H1 (cell line): ENCODE data around the gene SMS. TPM values are rescaled to one million over a fixed set of nuclear protein-coding genes. Genes with fewer than 3 reads are reported as not detected.

Source experiments
- HDAC6 ChIP-seq: IDR thresholded peaks from one replicate; pipeline ENCODE4 v1.7.1; 2012; ENCODE audit warnings: low read depth, mild to moderate bottlenecking, inconsistent platforms, low read length, moderate library complexity
- polyA plus RNA-seq, 7 experiments: library from polyadenylated mRNA; depleted of rRNA in 3 of 7; stranded (reverse) in 5 of 7; unstranded in 2 of 7; fragments of >200 nt in 5 of 7; fragments of 200-250 nt in 2 of 7; gene quantifications; 1 replicate in 5 of 7; 2 replicates in 1 of 7; 4 replicates in 1 of 7; pipeline versions ENCODE4 v1.2.1 to v1.2.3, GENCODE V29; 2011 to 2013; ENCODE audit warnings: missing spikeins in 2 of 7, mixed read lengths in 2 of 7
- total RNA-seq: library from RNA; stranded (reverse); fragmentation: NEBNext Ultra II Directional; extraction: Animal tissue kit (Norgen Biotek cat#: 25700); gene quantifications from 2 replicates; pipeline ENCODE4 v1.2.1, GENCODE V29; 2021
- TF ChIP-seq, protein P1 (sequence below): IDR thresholded peaks from 2 replicates; pipeline ENCODE4 v1.6.1; 2011; ENCODE audit warnings: low read length, improper control_type of control experiment

The SMS gene
- total and polyA plus RNA-seq, 2 of the 8 experiments (the other 6 are each of a cell fraction or from before 2014, with no cell fraction given) = 66.3 to 256 TPM

DNA sequence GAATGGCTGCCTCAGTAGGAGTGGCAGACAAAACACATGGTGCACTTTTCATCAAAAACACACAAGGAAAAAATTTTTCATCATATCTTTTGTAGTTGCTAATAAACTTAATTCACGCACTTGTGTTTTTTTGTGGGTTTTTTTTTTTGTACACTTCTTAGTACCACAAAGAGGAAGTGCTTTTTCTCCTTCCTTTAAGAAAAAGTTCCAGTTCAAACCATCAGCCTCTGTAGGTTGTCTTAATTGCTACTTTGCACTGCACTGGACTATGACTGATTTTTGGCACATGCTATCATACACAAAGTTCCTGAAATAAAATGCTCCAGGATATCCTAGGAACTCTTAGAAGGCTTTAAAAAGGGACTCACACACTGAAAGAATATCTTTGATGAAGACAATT lies 91.6 kb downstream of the SMS start, which contains the start of gene PHEX (continued):
- TF ChIP-seq, protein P1, sequence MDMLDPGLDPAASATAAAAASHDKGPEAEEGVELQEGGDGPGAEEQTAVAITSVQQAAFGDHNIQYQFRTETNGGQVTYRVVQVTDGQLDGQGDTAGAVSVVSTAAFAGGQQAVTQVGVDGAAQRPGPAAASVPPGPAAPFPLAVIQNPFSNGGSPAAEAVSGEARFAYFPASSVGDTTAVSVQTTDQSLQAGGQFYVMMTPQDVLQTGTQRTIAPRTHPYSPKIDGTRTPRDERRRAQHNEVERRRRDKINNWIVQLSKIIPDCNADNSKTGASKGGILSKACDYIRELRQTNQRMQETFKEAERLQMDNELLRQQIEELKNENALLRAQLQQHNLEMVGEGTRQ = no peak
- TF ChIP-seq HDAC6 = no peak
